Prostate gland (tissue), 2 donors: Measurements from ENCODE around the gene EPHB3. TPM values are rescaled to one million over a fixed set of nuclear protein-coding genes. Genes with fewer than 3 reads are reported as not detected.

Source experiments
- DNase-seq: peaks from one replicate; pipeline ENCODE4 v3.0.0-alpha.2; 2019; ENCODE audit warnings: low spot score
- H3K27ac ChIP-seq, 2 donors: fragments of 200-600 bp; sonication (generic); 2 replicates each; pipeline ENCODE4 v1.5.1; 2017 to 2019
- H3K27me3 ChIP-seq: fragments of 200-600 bp; sonication (generic); replicated peaks from 2 replicates; pipeline ENCODE4 v1.5.1; 2019; ENCODE audit not compliant: insufficient read depth
- H3K36me3 ChIP-seq, 2 donors: fragments of 200-600 bp; sonication (generic); 1 replicate in 1 of 2; 2 replicates in 1 of 2; pipeline versions ENCODE4 v1.5.1 to v1.8.1; 2017 to 2019
- H3K4me1 ChIP-seq: fragments of 200-600 bp; sonication (generic); replicated peaks from 2 replicates; pipeline ENCODE4 v1.5.1; 2019
- H3K4me3 ChIP-seq, 2 donors: fragments of 200-600 bp; sonication (generic); 2 replicates each; pipeline ENCODE4 v1.5.1; 2017 to 2019
- H3K9me3 ChIP-seq: fragments of 200-600 bp; sonication (generic); 2 replicates; pipeline ENCODE4 v1.5.1; 2017
- POLR2A ChIP-seq: fragments of 450-650 bp; IDR thresholded peaks from one replicate; pipeline ENCODE4 v1.6.1; 2016; ENCODE audit warnings: antibody characterized with exemption, mild to moderate bottlenecking
- POLR2AphosphoS5 ChIP-seq: sonication (generic); formaldehyde crosslinking; IDR thresholded peaks from one replicate; pipeline ENCODE4 v1.6.1; 2017; ENCODE audit warnings: antibody characterized with exemption
- WGBS: methylation state at CpG from one replicate; pipeline ENCODE4 v1.1.5; 2018; 5-methylcytosine and 5-hydroxymethylcytosine counted together
- intact Hi-C: fragments of 100-400 bp; cut with DNase I; formaldehyde crosslinking; loops from one replicate; pipeline ENCODE4 v1.14.2; 2022
- total RNA-seq, 2 donors: library from RNA; depleted of rRNA; stranded (reverse); fragments of >200 nt; gene quantifications; one replicate each; pipeline ENCODE4 v1.1.0, GENCODE V29; 2016
- TF ChIP-seq, protein P1 (sequence below), 4 experiments: fragments of 200-600 bp in 2 of 4; fragments of 450-650 bp in 2 of 4; sonication (generic) in 2 of 4; IDR thresholded peaks; 1 replicate in 3 of 4; 2 replicates in 1 of 4; pipeline ENCODE4 v1.5.1; 2016 to 2019; ENCODE audit warnings: antibody characterized with exemption in 4 of 4, mild to moderate bottlenecking in 2 of 4, moderate library complexity in 2 of 4

The EPHB3 gene
- total RNA-seq, 2 donors from 2014 or later, result 11.9 to 25.2 TPM

DNA sequence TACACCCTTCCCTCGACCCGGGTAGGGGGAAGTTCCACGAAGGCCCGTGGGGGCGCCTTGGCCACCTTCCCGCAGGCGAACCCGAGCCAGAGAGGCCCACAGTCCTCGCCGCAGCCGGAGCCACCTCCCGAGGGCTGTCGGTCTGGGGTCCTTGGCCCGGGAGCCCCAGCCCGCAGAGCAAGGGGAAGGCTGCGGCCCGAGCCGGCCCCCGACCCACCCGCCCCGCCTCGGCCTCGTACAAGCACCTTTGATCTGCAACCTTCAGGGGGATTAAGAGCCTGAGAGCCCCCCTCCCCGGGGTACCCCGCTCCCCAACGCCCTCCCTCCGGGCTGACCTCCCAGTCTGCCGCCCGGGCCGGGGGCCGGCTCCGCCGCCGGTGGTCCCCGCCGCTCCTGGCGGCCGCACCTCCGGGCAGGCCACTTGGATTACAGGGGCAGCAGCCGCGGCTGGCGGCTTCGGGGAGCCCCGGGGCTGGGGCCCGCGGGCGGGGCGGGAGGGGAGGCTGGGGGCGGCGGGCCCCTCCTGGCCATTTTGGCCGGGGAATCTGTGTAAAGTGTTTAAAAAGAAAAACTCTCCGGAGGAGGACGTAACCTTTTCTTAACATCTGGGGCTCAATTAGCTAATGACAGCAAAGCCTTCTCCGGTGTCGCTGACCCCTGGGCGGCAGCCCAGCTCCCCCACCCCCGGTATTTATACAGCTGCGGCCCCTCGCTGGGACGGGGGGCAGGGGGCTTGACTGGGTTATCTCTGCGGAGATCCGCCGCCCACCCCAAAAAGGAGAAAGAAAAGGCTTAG, 40.2 kb downstream of the EPHB3 start:
- Histone ChIP-seq H3K27ac (no peak overlapping the region), H3K4me3 (peak overlapping the region in 1 of 2 donors; percentile 8), H3K27me3 (peaks cover 14% of the 10 kb centered on the region), H3K4me1 (peaks cover 6% of the 10 kb centered on the region), H3K36me3 (no peaks in the 10 kb centered on the region), H3K9me3 (no peaks in the 10 kb centered on the region)
- WGBS, result 13% methylated on average over 60 of the region's 63 CpGs
- DNase-seq, result no peak
- TF ChIP-seq POLR2AphosphoS5 (no peak), POLR2A (no peak)
- TF ChIP-seq, protein P1, sequence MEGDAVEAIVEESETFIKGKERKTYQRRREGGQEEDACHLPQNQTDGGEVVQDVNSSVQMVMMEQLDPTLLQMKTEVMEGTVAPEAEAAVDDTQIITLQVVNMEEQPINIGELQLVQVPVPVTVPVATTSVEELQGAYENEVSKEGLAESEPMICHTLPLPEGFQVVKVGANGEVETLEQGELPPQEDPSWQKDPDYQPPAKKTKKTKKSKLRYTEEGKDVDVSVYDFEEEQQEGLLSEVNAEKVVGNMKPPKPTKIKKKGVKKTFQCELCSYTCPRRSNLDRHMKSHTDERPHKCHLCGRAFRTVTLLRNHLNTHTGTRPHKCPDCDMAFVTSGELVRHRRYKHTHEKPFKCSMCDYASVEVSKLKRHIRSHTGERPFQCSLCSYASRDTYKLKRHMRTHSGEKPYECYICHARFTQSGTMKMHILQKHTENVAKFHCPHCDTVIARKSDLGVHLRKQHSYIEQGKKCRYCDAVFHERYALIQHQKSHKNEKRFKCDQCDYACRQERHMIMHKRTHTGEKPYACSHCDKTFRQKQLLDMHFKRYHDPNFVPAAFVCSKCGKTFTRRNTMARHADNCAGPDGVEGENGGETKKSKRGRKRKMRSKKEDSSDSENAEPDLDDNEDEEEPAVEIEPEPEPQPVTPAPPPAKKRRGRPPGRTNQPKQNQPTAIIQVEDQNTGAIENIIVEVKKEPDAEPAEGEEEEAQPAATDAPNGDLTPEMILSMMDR (IDR thresholded peaks at IDR 0.05), result no peak
- intact Hi-C loops, result no loop called here

DNA sequence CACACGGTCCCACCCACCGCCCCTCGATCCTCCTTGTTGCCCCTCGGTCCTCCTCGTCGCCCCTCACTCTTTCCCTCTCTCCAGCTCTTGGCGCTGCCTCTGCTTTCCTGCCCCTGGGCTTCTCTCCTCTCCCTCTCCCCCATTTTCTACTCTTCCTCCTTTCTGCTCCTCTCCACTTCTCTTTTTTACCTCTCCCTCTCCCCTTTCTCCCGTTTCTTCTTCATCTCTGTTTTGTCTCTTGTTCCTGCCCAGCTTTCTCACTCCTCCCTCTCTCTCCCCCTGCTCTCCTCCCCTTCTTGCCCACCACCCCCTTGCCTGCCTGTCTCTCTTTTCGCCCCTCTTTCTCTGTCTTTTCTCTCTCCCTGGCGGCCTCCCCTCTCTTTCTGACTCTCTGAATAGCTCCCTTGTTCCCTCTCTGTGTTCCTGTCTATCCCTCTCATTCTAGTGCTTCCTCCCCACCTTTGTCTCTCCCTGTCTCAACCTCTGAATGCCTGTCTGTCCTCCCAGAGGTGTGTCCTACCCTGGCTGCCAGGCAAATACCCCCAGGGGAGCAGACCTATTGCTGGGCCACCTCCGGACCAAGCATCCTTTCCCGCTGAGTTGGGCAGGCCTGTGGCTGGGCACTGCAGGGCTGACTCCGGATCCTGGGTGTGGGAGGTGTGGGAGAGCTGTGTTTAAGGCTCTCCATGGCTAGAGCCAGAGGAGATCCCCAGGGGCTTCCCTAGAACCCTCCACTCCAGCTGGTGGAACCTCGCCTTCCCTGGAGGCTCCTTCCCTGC, 41.0 kb downstream of the EPHB3 start:
- Histone ChIP-seq H3K4me1 (peaks cover 6% of the 10 kb centered on the region), H3K4me3 (no peak overlapping the region), H3K27ac (no peak overlapping the region), H3K36me3 (no peaks in the 10 kb centered on the region), H3K27me3 (peaks cover 14% of the 10 kb centered on the region), H3K9me3 (no peaks in the 10 kb centered on the region)
- 39% methylated on average over 14 of the region's 14 CpGs for WGBS
- intact Hi-C loops, result no loop called here
- TF ChIP-seq POLR2A (no peak), POLR2AphosphoS5 (no peak)
- TF ChIP-seq, protein P1 (IDR thresholded peaks at IDR 0.05), result no peak
- no peak for DNase-seq

DNA sequence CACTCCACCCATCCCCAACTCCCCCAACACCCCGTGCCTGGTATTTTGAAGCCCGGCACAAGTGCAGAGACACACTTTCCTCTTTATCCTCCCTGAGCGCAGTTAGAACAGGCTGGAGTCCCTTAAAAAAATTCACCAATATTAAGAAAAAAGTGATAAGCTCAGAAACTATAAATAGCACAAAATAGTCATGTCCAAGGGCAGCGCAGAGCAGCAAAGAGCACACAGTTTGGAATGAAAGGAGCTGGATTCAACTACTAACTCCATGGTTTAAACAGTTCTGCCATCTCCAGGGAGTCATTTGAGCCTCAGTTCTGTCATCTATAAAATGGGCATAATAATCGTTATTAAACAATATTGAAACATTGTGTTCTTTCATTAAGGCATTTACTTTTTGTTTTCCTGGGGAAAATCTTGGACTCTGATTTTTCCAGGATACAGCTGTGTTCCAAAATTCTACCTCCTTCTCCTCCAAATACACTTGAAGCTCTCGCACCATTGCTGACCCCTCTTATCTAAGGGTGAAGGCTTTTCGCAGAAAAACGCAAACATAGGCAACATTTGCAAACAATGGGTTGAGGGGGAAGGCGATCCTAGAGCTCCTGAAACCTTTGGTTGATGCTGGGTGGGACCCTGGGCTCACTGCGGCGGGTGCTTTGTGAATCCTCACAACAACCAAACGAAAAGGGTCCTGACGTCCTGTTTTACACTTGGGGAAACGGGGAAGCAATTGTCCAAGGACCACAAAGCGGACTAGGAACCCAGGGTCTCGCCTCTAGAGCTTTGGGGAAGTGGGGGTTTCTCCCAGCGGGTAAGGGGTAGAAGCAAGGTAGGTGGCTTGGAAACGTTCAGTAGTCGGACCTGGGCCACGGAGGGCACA, 41.8 kb downstream of the EPHB3 start:
- no peak for DNase-seq
- H3K9me3 ChIP-seq, result no peaks in the 10 kb centered on the region
- no peak overlapping the region for H3K27ac ChIP-seq
- WGBS, result 77% methylated on average over 20 of the region's 20 CpGs
- intact Hi-C loops, result no loop called here
- no peaks in the 10 kb centered on the region for H3K36me3 ChIP-seq
- no peak overlapping the region for H3K4me3 ChIP-seq
- TF ChIP-seq, protein P1 (IDR thresholded peaks at IDR 0.05), result no peak
- TF ChIP-seq POLR2A, result no peak
- no peak for TF ChIP-seq POLR2AphosphoS5
- peaks cover 14% of the 10 kb centered on the region for H3K27me3 ChIP-seq
- peaks cover 6% of the 10 kb centered on the region for H3K4me1 ChIP-seq

DNA sequence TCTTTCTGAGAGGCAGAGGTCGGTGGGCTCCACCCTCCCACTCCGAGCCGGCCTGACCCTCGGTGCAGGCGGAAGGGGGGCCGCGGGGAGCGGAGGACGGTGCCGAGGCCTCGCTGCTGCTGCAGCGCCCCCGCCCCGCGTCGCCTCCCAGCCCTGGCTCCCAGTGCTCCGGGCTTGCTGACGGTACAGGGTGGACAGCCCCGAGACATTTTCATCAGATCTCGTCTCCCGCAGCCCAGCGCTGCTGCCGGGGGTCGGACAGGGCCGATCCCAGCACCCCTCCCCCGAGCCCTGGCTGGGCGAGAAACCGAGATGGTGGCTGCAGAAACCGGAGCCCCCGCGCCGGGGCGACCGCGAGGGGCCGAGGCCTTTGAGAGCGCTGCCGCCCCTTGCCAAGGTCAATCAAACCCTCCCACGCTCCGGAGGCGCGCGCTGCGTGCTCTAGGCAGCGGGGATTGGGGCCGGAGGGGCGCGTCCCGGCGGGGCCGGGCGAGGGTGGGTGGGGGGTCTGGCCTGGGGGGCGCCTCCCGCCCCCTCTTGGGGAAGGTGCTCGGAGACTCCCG, 42.5 kb downstream of the EPHB3 start:
- Histone ChIP-seq H3K27ac (no peak overlapping the region), H3K36me3 (no peaks in the 10 kb centered on the region), H3K4me3 (peak overlapping the region; percentile 12 to 15), H3K4me1 (peaks cover 6% of the 10 kb centered on the region), H3K27me3 (peaks cover 14% of the 10 kb centered on the region), H3K9me3 (no peaks in the 10 kb centered on the region)
- intact Hi-C loops, result no loop called here
- TF ChIP-seq, protein P1 (IDR thresholded peaks at IDR 0.05), result no peak
- no peak for TF ChIP-seq POLR2AphosphoS5
- no peak for TF ChIP-seq POLR2A
- no peak for DNase-seq
- WGBS, result 3% methylated on average over 36 of the region's 56 CpGs
